HG02943 (cell line): ENCODE data around the gene SOAT1.
"Not testable (repeated sequence)": the region's sequence is repeated elsewhere in the genome, so short reads cannot be mapped to it uniquely, and the experiment has no call there.

ENCODE experiments used
- ATAC-seq: cut with Tn5 transposase; IDR thresholded peaks from one replicate; pipeline ENCODE4 v1.9.1; 2021; ENCODE audit warnings: mild to moderate bottlenecking, low read depth, moderate library complexity; ENCODE audit not compliant: unreplicated experiment

Gene SOAT1

DNA sequence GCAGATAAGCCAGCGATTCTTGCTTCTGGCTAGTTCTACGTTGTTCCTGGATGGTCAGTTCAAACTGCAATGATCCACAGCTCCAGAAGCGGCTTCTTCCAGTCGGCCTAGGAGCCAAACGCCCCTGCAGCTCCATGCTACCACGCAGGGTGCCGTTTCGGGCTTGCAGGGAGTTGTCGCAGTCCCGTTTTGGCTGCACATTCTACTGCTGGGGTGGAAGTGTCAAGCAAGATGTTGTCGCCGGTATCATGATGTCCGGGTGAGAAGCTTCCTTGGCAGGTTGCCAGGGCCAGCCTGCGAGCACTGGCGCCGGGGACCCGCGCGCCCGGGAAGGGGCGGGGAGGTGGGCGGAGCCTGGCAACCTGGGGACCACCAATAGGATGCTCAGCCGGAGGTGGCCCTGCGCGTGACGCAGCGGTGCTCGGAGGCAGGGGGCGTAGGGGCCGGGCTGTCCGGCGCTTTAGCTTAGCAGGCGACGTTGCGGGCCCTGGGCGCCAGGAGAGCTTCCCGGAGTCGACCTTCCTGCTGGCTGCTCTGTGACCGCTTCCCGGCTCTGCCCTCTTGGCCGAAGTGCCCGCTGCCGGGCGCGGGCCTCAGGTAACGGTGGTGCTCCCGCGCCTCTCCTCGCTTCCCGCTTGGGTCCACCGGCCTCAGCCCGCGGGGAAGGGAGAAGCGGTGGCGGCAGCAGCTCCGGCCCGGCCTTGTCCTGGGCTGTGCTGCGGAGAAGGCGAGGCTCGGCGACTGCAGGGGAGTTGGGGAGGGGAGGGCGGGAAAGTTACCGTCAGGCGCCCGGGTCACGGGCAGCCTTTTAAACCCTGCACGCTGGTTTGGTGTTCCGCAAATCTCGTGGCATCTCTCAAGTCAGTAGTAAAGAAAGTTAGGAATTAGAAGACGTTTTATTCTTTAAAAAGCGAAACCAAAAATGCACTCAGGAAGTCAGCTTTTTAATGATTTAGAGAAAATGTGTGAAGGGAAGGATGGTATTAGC, at the start of gene SOAT1:
SOAT1 (plus strand) TSS at position 458 of the 988 bp plus-strand sequence. CDS start 8,888 bp downstream, outside the sequence.
- peak; percentile 90 for ATAC-seq

DNA sequence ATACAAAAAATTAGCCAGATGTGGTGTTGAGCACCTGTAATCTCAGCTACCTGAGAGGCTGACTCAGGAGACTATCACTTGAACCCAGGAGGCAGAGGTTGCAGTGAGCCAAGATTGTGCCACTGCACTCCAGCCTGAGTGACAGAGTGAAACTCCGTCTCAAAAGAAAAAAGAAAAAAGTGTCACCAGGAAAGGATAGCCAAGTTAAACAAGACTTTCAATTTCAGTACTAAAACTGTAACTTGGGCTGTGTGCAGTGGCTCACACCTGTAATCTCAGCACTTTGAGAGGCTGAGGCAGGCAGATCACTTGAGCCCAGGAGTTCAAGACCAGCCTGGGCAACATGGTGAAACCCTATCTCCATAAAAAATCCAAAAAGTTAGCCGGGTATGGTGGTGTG, 48.2 kb upstream of the SOAT1 start:
- not testable (repeated sequence) for ATAC-seq

GRCh38 chr1:179247923-179248322, 45.7 kb upstream of the SOAT1 start:
- ATAC-seq, result no peak

DNA sequence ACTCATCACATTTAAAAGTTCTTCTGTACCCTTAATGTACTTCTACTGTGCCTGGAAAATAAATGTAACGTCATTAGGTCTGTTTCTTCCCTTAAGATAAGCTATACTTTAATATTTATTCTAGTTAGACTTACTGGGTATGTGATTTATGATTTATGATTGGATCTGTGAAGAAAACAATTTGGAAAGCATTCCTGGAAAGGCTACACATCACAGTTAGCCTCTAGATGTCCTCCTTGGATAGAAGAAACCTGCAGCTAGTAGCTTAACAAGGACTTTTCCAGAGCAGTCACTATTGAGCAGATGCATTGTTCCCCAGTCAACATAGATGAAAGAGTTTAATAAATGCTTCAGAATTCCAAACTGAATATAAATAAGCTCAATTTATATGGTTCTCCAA, 41.9 kb upstream of the SOAT1 start:
- no peak for ATAC-seq

- no peak for ATAC-seq
Measured at GRCh38 chr1:179252606-179253005, 41.0 kb upstream of the SOAT1 start.

GRCh38 chr1:179253286-179253972, 40.2 kb upstream of the SOAT1 start:
- no peak for ATAC-seq

GRCh38 chr1:179262183-179262582, 31.4 kb upstream of the SOAT1 start:
- no peak for ATAC-seq

- ATAC-seq, result no peak
Measured at GRCh38 chr1:179263121-179263520, 30.5 kb upstream of the SOAT1 start.

GRCh38 chr1:179264507-179264906, 29.1 kb upstream of the SOAT1 start:
- ATAC-seq, result no peak

DNA sequence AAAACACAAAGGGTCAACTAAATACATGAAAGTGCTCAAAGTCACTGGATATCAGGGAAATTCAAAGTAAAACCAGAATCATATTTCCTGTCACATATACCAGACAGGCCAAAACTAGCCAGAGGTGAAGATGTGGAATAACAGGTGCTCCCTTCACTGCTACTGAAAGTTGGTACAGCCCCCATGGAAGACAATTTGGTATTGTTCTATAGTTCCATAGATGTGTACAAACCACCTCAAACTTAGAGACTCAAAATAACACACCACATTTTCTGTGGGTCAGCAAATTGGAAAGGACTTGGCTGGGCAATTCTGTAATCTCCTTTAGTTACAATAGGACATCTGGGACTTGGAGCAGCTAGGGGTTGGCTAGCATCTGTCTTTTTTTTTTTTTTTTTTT, 24.5 kb upstream of the SOAT1 start:
- no peak for ATAC-seq

DNA sequence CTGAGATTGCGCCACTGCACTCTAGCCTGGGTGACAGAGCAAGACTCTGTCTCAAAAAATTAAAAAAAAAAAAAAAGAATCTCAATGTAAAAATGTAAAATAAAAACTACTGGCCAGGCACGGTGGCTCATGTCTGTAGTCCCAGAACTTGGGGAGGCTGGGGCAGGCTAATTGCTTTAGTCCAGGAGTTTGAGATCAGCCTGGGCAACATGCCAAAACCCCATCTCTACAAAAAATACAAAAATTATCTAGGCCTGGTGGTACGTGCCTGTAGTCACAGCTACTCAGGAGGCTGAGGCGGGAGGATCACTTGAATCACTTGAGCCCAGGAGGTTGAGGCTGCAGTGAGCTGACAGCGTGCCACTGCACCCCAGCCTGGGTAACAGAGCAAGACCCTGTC, 19.2 kb upstream of the SOAT1 start:
- not testable (repeated sequence) for ATAC-seq

- ATAC-seq, result no peak
Measured at GRCh38 chr1:179278920-179279319, 14.7 kb upstream of the SOAT1 start.

DNA sequence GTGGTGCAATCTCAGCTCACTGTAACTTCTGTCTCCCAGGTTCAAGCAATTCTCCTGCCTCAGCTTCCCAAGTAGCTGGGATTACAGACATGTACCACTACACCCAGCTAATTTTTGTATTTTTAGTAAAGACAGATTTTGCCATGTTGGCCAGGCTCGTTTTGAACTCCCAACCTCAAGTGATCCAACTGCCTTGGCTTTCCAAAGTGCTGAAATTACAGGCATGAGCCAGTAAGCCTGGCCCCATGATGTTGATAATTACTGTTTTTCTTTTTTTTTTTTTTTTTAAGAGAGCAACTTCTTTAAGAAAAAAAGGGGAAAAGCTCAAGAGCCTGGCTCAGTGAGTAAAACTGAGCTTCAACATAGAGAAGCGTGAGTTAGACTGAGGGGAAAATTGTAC, 9.6 kb upstream of the SOAT1 start:
- ATAC-seq, result no peak

- ATAC-seq, result no peak
Measured at GRCh38 chr1:179287946-179288345, 5.7 kb upstream of the SOAT1 start.

GRCh38 chr1:179288977-179289376, 4.6 kb upstream of the SOAT1 start:
- ATAC-seq, result no peak

- ATAC-seq, result no peak
Measured at GRCh38 chr1:179295164-179295755, 1.7 kb downstream of the SOAT1 start.

- ATAC-seq, result no peak
Measured at GRCh38 chr1:179296356-179297104, 2.9 kb downstream of the SOAT1 start.

DNA sequence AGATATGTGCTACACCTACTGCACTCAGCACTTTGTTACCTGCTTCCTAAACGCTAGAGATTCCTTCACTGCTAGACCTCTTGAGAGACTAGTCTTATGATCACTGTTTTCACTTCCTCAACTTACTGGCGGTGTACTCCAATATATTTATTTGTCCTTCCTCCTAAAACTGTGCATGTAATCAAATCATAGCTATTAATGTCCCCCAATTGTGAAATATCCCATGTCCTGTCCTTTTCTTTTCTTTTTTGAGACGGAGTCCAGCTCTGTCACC, 3.4 kb downstream of the SOAT1 start:
- ATAC-seq, result no peak

- peak; percentile 75 for ATAC-seq
Measured at GRCh38 chr1:179298952-179299351, 5.4 kb downstream of the SOAT1 start.

DNA sequence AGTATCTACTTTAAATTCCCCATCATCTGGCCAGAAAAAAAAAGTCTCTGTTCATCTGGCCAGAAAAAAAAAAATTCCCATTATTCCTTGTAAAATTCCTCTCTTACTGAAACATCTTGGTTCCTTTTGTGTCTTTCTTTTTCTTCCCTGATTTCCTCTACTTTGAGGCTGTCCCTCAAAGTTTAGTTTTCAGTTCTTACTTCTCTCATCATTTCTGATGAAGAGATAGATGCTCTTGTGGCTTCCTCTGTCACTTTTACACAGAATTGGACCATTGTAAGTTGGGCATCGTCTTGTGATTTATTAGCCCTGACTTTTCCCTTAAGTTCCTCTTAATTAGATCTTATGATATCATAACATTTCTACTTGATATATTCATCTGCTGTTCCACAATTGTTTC, 6.5 kb downstream of the SOAT1 start:
- ATAC-seq, result no peak

- ATAC-seq, result no peak
Measured at GRCh38 chr1:179302070-179302469, 8.5 kb downstream of the SOAT1 start.
